HEK293 (cell line): ENCODE data around the gene EXOC3.

Experiments
- ZNF223 ChIP-seq: fragments of 450-650 bp; formaldehyde crosslinking; IDR thresholded peaks from 2 replicates; pipeline ENCODE4 v1.5.1; 2016; ENCODE audit warnings: missing biosample characterization, missing genetic modification characterization
- ZNF707 ChIP-seq: fragments of 450-650 bp; formaldehyde crosslinking; IDR thresholded peaks from 2 replicates; pipeline ENCODE4 v1.5.1; 2016; ENCODE audit warnings: missing biosample characterization, missing genetic modification characterization

DNA sequence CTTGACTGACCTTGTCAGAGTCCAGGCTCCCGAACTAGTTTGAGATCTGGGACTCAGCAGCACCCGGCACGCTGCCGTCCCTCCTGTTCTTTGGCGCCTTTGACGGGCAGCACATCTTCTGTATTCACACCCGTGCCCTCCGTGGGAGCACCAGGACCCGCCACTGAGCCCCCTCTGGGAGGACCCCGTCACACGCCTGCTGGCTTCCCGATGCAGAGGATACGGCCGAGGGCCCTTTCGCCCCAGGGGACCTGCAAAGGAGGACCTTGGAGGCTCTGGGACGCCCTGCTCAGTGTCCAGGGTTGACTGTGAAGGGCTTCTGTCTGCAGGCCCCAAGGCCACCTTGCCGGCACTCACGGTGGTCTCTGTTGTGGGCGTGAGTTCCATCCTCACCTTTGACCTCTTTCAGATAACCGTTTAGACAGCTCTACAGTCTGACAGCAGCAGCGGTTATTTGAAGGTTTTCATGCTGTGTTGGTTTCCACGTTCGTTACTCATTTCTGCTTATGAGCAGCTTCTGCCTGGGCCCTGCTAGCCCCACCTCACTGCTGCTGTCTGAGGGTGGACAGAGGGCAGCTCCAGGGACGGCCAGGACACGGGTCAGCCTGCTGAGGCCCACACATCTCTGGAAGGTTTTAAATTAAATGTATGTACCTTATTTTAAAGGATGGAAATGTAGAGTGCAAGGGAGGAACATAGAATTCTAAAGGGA is 12.6 kb upstream of the EXOC3 start:
- TF ChIP-seq ZNF707 (tag by site-specific recombination), result no peak
- no peak for TF ChIP-seq ZNF223 (tag by site-specific recombination)
